Adipose tissue (tissue), 3 donors: ENCODE data around the gene PKHD1. TPM values are rescaled to one million over a fixed set of nuclear protein-coding genes. Genes with fewer than 3 reads are reported as not detected.

ENCODE experiments used
- H3K27ac ChIP-seq: one replicate; pipeline ENCODE4 v1.5.1; 2013; ENCODE audit warnings: low read depth, low read length
- WGBS, 3 donors: extraction: QIAGEN DNeasy Blood & Tissue Kit; methylation state at CpG; one replicate each; pipeline ENCODE4 v1.1.7; 2013; 5-methylcytosine and 5-hydroxymethylcytosine counted together
- polyA plus RNA-seq, 3 donors: library from polyadenylated mRNA; stranded (reverse); fragments of 200-250 nt; gene quantifications; one replicate each; pipeline ENCODE4 v1.2.3, GENCODE V29; 2013
- donor health status: healthy with polysubstance abuse.
- donor health status: Bipolar disorder and iron deficiency.
- donor health status: healthy.

Gene PKHD1
- polyA plus RNA-seq, 3 donors = 0.01 to 3.3 TPM; not detected in 1

GRCh38 chr6:52108128-52108527 lies 20.7 kb upstream of the PKHD1 start:
- 45 to 62% (median 57%) methylated on average over 4 of the region's 4 CpGs for whole genome bisulfite sequencing, 3 donors
- H3K27ac ChIP-seq = no peak overlapping the region

GRCh38 chr6:52106994-52107393 lies 19.6 kb upstream of the PKHD1 start:
- no peak overlapping the region for H3K27ac ChIP-seq

DNA sequence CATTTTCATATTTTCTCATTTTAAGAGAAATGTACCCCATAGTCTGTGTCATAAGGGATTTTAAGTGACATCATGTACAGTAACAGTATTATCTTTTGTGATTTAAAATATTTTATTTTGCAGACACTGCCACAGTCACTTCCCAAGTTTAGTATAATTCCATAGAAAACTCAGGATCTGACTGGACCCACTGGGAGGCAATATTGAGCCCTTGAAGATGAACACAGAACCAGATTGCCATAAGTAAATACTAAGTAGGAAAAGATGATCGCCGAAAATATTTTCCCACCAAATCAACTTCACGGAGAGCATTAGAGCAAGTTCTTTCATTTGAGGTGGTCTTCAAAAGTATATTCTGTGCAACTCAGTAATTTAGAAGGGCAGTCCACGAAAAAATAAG lies 17.6 kb upstream of the PKHD1 start:
- no peak overlapping the region for H3K27ac ChIP-seq
- 69 to 85% (median 85%) methylated on average over 4 of the region's 4 CpGs for WGBS, 3 donors

DNA sequence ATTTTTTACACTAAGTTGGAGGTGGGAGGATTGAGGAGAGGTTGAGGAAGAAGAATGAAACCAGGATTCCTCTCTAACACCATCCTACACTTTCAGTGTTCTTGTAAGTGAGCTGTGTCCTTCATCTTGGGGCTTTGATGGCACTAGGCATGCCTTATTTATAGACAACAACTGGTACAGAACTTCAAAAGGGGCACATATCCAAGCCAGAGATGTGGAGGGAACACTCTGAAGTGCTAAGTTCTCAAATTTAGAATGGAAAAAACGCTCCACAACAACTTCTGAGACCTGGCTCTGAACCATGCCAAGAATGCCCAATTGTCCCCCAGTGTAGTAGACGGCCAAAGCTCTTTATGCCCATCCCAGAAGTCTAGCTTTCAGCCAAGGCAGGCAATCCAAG lies 16.2 kb upstream of the PKHD1 start:
- H3K27ac ChIP-seq = no peak overlapping the region
- WGBS, 3 donors = 68 to 79% (median 77%) methylated on average over 2 of the region's 2 CpGs

- WGBS, 3 donors = 60 to 81% (median 69%) methylated on average over 1 of the region's 1 CpG
- no peak overlapping the region for H3K27ac ChIP-seq
These were observed 15.0 kb upstream of the PKHD1 start for GRCh38 chr6:52102405-52102804.

- no peak overlapping the region for H3K27ac ChIP-seq
- WGBS, 3 donors = 29 to 37% (median 32%) methylated on average over 1 of the region's 1 CpG
These were observed 11.3 kb upstream of the PKHD1 start for GRCh38 chr6:52098721-52099120.

- no peak overlapping the region for H3K27ac ChIP-seq
- 45 to 59% (median 55%) methylated on average over 2 of the region's 2 CpGs for WGBS, 3 donors
These were observed 2.4 kb upstream of the PKHD1 start for GRCh38 chr6:52089758-52090348.

DNA sequence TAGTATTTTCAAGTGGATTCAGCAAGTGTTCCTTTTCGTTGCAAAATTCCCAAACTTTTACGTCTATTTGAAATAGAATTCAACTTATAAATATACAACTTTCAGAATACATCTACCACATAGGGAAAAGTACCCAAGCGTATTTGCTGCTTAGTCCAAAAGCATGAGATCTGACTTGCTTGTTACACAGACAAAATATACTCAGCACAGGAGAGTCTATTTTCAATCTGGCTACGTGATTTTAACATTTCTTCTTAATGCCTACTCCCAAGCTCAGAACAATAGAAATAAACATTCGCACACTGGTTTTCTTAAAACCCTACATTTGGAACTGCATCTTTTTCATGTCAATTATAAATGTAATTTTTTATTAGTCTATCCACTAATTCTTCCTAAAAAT lies 672 bp downstream of the PKHD1 start:
- no peak overlapping the region for H3K27ac ChIP-seq
- 53 to 86% (median 80%) methylated on average over 5 of the region's 5 CpGs for WGBS, 3 donors

- WGBS, 3 donors = 78 to 82% (median 82%) methylated on average over 4 of the region's 4 CpGs
- H3K27ac ChIP-seq = no peak overlapping the region
These were observed 6.2 kb downstream of the PKHD1 start for GRCh38 chr6:52081237-52081636.

DNA sequence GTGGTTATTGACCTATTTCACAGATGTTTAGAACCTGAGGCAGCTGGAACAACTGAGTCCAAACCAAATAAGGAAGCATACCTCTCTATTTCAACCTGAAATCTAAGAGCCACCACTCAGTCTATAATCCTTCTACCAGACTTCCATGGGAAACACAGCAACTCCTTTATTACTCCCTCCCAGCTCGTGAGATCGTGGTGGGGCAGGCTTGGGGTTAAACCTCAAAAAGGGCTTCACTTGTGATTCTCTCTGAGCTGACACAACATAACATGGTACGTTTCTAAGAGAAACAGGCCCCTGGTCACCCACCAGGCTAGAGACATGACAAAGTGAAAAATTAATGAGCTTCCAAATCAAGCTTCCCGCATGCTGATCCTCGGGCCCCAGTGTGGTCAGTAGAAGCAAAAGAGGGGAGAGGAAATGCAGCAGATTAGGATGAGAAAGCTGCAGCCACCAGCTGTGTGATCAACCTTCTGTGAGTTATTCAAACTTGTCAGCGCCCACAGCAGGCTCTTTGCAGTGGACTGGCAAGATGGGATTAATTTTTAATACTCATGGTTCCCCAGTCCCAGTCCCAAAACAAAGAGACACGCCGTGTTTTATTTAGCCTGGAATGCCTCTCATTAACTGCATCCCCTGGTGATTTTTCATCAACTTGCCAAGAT lies 9.3 kb downstream of the PKHD1 start:
- no peak overlapping the region for H3K27ac ChIP-seq
- WGBS, 3 donors = 48 to 58% (median 57%) methylated on average over 8 of the region's 8 CpGs

GRCh38 chr6:52077180-52077884 lies 10.1 kb downstream of the PKHD1 start:
- H3K27ac ChIP-seq = no peak overlapping the region
- 23 to 67% (median 61%) methylated on average over 3 of the region's 3 CpGs for WGBS, 3 donors

DNA sequence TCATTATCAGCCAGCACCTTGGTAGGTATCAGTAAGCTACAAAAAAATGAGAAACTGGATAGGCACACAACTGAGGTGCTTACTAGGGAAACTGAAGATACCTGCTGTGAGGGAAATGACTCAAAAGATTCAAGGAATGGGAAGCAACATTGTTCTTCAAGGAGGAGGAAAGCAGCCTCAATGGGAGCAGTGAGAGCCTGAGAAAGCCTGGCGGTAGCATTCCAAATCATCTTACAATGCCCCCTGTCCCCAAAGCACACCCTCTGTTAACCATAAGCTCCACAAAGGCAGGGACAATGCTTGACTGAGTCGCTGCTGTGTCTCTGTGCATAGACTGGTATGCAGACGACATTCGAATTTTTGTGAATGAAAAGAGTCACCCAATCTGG lies 10.6 kb downstream of the PKHD1 start:
- WGBS, 3 donors = 56 to 71% (median 68%) methylated on average over 4 of the region's 4 CpGs
- H3K27ac ChIP-seq = no peak overlapping the region

DNA sequence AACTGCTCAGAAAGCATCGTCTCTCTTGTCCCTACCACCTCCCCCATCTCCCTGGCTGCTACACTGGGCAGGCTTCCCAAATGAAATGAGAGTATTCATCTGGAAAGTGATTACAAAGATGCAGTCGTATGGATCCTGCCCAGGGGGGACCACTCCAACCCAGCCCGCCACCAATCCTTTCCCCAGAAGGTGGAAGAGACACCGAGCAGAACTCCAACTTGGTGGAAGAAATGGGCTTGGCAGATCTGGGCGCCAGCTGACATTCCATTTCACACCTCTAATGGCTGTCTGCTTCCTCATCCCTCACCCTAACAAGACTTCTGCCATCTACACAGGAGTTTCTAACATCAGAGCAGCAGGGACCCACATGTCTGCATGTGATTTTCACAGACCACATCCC lies 12.7 kb downstream of the PKHD1 start:
- 69 to 80% (median 77%) methylated on average over 5 of the region's 5 CpGs for WGBS, 3 donors
- no peak overlapping the region for H3K27ac ChIP-seq

- no peak overlapping the region for H3K27ac ChIP-seq
- 41 to 71% (median 62%) methylated on average over 2 of the region's 2 CpGs for WGBS, 3 donors
These were observed 13.3 kb downstream of the PKHD1 start for GRCh38 chr6:52074155-52074554.

DNA sequence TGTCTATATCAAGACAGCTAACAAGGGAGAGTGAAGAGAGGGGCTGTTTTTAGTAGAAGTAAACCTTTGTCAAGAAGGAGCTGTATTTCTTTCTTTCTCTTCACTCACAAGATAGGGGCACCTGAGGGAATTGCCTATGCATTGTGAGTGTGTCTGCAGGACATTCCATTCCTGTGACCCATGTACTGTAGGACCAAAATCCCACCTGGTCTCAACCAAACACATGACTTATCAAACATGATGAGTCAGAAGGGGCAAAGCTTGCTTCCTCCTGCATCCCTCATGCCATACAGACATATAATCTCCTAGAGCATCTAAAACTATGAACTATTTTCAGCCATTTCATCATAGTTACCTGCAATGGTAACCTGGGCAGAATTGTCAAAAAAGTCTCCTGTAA lies 21.8 kb downstream of the PKHD1 start:
- no peak overlapping the region for H3K27ac ChIP-seq

DNA sequence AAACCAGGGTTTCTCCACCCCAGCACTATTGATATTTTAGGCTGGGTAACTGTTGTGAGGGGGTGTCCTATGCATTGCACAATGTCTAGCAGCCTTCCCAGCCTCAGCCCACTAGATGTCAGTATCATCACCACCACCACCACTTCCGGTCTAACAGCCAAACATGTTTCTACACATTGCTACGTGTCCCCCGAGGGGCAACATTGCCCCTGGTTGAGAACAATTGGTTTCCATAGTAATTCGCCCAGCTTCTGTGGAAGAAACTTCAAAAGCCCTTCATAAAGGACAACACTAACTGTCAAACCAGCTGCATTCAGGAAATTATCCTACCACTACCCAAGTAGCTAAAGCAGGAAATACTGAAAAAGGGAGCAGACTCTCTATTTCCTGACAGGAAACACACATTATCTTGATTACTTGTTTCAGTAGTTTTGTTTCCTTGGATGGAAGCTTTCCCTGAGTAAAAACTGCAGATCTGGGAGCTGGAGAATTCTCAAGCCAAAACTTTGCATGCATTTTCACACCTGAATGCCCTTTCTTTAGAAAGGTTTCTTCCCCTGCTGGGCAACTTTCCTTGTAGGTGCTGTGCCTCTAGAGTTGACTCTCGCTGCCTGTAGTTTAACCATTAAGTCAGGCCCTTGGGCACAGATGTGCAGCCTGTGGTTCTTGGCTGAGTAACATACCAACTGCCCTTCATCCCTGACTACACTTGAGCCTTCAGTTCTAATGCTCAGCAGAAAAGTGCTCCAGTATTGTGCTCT lies 23.6 kb downstream of the PKHD1 start:
- WGBS, 3 donors = 16 to 21% (median 18%) methylated on average over 5 of the region's 5 CpGs

DNA sequence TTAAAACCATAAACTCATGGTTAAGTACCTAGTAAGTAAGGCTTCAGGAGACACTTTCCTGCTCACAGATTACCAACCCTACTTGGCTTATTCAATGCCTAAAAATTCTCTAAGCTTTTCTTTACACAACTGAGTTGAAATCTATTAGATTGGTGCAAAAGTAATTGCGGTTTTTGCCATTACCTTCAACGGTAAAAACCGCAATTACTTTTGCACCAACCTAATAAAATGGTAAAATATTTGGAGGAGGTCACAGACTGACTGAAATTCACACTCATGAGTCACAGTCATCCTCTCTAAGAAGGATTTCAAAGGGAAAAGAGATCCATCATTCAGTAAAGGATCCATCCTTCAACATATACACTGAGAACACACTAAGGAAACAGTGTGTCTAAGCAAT lies 25.9 kb downstream of the PKHD1 start:
- 89 to 94% (median 89%) methylated on average over 3 of the region's 3 CpGs for WGBS, 3 donors
- no peak overlapping the region for H3K27ac ChIP-seq

More for the DNA sequence above, 23.6 kb downstream of the PKHD1 start:
- no peak overlapping the region for H3K27ac ChIP-seq

GRCh38 chr6:52059821-52060220 lies 27.6 kb downstream of the PKHD1 start:
- H3K27ac ChIP-seq = no peak overlapping the region
- WGBS, 3 donors = 46 to 76% (median 58%) methylated on average over 1 of the region's 1 CpG

- 85 to 89% (median 87%) methylated on average over 7 of the region's 7 CpGs for WGBS, 3 donors
- H3K27ac ChIP-seq = no peak overlapping the region
These were observed 32.0 kb downstream of the PKHD1 start for GRCh38 chr6:52055451-52055850.
